CD4-positive, alpha-beta T cell treated with Interleukin-10 for 1 hour (primary cell): ENCODE results near the gene PRMT2.
"Not testable (repeated sequence)": the region's sequence is repeated elsewhere in the genome, so short reads cannot be mapped to it uniquely, and the experiment has no call there.

Experiments used
- DNase-seq: peaks from one replicate; pipeline ENCODE4 v3.0.0-alpha.2; 2020

PRMT2 gene

DNA sequence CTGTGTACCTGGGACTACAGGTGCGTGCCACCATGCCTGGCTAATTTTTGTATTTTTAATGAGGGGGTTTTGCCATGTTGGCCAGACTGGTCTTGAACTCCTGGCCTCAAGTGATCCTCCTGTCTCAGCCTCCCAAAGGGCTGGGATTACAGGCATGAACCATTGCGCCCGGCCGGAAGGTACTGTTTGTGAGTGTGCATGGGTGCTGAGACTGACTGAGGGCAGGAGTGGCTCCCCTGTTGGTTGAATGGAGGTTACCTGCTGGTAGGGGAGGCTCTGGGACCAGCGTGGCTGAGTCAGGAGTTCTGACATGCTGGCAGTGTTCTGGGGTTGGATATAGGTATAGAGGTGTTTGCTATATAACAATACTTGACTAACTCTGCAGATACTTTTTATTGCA lies 10.4 kb downstream of the PRMT2 start:
- no peak for DNase-seq

DNA sequence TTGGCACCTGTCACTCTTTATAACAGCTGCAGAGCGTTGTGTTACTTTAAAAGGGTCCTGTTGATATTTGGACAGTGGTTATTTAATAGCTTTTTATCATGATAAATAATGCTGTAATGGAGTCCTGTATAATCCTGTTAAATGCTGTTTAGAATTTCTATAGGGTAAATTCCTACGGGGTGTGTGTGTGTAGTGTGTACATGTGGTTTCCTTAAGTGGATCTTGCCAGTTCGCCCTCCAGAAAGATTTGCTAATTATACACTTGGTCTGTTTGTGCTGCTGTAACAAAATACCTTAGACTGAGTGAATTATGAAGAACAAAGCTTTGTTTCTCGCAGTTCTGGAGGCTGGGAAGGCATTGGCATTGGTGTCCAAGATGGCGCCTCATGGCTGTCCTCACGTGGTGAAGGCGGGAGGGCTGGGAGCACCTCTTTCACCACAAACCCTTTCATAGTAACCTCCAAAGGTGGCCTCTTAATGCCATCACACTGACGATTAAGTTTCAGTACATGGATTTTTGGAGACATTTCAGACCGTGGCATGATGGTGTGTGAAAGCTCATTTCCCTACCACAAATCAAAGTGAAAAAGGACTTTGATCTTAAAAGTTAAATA lies 11.2 kb downstream of the PRMT2 start:
- DNase-seq = no peak

DNA sequence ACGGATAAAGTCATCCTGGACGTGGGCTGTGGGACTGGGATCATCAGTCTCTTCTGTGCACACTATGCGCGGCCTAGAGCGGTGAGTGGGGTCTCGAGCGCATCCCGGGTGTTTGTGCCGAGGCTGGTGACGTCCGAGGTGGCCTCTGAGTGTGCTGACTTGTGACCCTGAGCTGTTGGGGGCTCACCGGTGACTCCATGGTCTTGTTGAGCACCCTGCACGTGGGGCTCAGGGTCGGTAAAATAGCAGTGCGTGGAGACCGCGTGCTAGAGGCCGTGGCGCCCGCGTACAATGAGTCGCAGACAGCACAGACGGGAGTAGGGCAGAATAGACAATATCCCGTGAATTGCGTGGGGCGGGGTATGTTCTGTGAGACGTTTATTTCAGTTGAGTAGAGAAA lies 13.1 kb downstream of the PRMT2 start:
- no peak for DNase-seq

DNA sequence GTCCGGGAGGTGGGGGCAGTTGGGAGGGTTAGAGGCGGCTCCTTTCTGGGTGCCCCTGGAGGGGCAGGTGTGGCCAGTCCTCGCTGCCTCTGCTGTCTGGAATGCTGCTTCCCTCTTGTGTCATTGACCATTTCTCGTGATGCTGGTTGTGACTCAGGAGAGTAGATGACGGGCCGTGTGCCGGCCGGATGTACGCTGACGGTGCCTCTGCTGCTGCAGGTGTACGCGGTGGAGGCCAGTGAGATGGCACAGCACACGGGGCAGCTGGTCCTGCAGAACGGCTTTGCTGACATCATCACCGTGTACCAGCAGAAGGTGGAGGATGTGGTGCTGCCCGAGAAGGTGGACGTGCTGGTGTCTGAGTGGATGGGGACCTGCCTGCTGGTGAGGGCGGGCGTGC lies 13.9 kb downstream of the PRMT2 start:
- no peak for DNase-seq

DNA sequence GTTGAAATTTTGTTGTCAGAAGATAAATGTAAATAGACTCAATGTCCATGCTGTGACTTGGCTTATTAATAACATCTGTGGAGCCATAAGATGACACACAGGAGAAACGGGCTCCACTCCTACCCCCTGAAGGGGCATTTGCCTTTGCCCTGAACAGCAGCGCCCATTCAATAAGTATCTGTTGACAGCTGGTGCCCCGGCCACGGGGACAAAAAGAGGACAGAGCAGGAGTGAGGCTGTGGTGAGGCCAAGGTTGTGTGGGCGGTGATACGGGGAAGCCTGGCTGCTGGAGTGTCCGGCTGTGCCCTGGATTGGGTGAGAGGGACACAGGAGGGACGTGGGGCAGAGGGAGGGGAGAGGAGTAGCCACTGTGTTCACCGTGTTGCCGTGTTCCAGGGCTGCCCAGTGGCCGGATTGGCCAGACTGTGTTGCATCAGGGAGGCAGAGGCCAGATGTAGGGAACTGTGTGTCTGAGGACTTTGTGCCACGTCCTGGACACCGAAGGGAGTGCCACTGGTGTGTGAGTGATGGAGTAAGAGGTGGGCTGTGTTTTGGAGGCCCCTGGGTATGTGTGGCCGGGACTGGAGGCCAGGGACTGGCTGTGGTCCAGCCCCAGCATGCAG lies 15.1 kb downstream of the PRMT2 start:
- DNase-seq = no peak

DNA sequence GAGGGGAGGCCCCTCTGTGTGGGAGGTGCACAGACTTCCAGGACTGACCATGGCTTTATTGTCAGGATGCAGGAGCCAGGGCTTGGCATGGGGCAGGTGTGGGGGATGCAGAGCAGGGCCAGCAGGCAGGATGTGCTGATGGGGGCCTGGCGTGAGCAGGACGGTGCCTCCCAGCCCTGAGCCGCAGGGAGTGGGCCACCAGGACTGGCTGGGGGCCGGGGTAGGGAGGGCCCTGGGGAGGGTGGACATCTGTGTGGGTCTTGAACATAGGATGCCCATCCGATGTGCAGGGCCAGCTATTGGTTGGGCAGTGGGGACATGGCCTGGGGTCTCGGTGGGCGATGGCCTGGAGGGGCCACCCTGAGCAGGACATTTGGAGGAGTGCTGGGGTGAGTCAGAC lies 15.6 kb downstream of the PRMT2 start:
- no peak for DNase-seq

DNA sequence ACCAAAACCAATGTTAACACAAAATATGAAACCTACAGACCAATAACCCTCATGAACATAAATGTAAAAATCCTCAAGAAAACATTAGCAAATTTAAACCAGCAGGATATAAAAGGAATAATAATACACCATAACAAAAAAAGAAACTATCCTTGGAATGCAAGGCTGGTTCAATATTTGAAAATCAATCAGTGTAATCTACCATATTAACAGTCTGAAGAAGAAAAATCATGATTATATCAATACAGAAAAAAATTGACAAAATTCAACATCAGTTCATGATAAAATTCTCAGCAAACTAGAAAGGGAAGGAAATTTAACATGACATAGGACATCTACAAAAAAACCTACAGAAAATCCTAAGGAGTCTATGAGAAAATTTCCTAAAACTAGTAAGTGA lies 19.8 kb downstream of the PRMT2 start:
- no peak for DNase-seq

DNA sequence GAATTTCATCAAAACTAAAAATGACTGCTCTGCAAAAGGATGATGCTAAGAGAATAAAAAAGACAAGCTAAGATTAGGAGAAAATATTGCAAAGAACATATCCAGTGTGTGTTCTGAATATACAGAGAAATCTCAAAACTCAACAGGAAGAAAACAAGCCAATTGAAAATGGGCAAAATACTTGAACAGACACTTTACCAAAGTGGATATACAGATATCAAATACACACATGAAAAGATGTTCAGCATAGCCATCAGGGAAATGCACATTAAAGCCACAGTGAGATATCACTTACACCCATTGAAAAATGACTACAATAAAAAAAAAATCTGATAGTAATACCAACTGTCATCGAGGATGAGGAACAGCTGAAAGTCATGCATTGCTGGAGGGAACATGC lies 21.3 kb downstream of the PRMT2 start:
- DNase-seq = no peak

DNA sequence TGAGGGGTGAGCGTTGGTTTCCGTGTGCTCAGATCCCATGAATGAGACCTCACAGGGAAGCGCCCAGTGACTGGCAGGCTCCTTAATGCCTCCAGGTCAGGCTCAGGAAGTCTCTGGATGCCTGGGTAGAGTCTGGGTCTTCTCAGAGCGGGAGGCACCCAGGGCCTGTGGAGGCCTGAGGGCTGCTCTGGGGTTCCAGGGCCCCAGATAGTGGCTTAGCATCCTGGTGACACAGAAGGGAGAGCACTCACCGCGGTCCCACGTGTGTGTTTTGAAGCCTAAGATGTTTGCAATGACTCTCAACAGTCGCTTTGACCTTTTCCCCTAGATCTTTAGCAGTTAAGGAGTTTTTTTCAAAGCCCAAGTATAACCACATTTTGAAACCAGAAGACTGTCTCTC lies 25.0 kb downstream of the PRMT2 start:
- no peak for DNase-seq

DNA sequence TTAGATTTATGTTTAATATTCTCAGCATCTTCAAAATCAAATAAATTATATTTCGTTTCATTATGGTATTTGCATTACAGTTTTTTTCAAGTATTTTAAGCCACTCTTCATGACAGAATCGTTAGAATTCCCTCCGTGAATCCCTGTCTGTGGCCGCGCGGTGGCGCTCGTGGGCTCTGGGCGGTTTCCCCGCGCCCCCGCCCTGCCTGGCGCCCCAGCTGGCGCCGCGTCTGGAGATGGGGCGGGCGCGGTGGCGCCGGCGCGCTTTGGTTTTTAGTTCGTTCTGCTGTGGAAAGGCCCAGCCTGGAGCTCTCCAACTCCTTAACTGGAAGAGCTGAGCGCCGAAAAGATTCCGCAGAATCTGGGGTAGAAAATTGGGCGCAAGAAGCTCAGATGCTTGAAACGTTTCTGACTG lies 25.7 kb downstream of the PRMT2 start:
- DNase-seq = peak; percentile 54

DNA sequence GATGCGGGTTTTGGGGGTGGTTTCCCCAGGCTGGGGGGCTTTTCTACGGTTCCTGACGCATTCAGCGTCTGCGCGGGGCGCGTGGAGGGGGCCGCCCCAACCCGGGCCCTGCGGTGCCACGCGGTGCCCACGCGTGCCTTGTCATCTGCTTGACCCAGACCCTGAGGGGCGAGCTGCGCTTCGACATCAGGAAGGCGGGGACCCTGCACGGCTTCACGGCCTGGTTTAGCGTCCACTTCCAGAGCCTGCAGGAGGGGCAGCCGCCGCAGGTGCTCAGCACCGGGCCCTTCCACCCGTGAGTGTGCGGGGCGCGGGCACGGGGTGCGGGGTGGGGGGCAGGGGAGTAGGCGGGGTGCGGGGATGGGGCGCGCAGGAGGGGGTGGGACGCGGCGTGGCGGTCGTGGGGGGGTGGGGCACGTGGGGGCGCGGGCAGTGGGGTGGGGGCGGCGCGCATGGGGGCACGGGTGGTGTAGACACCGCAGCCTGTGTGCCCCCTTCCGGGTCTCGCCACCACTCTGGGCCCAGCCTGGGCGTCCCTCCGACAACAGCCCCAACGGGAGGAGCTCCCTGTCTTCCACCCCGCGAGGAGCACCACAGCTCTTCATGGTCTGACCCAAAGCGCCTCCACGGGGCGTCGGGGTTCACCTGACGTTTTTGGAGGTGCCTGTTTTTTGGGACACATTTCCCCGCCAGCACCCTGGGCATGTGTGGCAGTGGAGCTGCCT lies 26.3 kb downstream of the PRMT2 start:
- DNase-seq = no peak

DNA sequence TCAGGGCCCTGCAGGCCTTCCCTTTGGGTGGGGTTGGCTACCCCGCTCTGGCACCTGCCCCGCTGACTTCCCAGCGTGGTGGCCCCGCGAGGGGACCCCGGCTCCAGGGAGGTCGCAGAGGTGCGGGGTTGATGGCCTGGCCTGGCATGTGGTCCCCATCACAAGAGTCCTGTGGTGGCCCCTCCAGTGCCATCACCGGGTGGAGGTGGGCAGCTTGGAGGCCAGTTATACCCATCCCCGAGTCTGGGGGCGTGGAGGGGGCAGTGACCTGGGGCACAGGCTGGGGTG lies 26.8 kb downstream of the PRMT2 start:
- DNase-seq = no peak

DNA sequence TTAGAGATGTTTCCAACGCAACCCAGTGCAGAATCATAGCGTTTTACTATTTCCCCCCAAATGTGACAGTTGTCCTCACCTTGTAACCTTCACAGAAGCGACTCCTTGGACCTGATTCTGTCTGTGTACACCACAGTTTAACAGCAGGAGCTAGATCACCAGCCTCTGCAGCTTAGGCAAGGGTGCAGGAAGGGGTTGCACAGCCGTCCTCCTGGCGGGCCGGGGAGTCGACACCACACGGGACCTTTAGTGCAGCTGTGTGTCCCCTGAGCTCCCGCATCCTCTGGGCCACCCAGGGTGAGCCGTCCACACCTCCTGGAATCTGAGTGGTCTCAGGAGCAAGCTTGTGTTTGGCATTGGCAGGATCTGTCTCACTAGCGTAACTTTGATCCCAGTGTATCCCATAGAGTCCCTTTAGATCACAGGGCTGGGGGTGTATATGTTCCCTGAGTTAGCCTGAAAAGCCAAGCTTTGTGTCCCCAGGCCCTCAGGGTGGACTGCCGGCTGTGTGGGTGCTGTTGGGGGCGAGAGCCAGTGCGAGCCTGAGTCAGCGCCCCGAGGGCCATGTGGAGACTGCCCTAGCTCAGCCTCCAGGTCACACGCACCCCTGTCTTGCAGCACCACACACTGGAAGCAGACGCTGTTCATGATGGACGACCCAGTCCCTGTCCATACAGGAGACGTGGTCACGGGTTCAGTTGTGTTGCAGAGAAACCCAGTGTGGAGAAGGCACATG lies 27.5 kb downstream of the PRMT2 start:
- DNase-seq = no peak

DNA sequence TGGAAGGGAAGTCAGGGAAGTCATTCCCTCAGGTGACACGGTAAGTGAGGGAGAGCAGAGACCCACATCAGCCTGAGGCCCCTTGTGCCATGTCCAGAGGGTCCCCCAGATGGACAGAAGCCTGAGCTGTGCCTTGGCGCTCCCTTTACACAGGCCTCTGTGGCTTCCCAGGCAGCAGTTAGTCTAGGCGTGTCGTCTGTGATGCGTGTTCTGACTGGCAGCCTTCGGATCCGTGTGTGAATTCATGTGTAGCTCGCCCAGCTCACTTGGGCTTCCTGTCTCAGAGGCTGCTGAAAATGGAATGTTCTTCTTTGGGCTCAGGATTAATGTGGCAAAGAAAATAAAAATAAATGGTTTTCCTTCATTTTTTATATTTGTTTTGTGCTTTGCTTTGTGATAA lies 28.3 kb downstream of the PRMT2 start:
- no peak for DNase-seq

DNA sequence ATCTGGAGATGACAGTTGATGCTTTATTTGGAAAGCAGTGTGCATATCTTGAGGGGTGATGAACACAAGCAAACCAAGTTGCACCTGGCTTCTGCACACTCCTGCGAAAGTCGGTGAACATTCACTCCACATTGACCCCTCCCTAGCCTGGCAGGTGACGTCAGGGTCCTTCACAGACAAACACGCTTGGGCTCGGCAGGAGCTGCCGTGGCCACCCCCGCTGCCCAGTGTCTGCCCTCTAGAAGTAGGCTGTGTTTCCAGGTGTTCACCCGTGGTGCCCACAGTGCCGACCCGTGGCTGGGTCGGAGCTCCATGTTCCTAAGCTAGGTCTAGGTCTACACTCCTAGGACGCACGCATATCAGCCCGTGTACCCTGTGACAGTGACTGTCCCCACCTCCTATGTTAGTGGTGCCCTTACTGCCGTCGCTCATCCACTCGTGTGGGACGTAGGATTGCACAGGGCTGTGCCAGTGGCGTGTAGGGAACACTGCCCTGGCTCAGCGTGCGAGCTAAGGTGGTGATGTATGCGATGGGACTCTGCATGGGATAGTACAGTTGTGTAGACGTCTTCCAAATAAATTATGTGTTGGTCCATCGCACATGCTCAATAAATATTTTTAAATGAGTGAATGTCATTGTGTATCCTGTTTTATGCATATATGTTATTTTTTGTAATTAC lies 29.0 kb downstream of the PRMT2 start:
- DNase-seq = no peak

DNA sequence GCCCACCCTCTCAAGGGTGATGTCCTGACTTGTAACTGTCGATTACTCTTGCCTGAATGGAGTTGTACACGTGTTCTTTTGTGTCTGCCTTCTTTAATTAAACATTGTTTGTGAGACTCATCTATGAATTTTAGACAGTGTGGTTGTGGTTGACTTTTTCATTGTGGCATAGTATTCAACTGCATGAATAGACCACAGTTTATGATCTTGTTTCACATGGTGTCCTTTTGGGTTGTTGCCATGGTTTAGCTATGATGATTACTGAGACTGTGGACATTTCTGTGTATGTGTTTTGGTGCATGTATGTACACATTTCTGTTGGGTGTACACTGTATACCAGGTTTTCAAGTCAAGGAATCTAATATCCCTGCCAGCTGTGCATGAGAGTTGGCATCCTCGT lies 30.1 kb downstream of the PRMT2 start:
- DNase-seq = no peak

DNA sequence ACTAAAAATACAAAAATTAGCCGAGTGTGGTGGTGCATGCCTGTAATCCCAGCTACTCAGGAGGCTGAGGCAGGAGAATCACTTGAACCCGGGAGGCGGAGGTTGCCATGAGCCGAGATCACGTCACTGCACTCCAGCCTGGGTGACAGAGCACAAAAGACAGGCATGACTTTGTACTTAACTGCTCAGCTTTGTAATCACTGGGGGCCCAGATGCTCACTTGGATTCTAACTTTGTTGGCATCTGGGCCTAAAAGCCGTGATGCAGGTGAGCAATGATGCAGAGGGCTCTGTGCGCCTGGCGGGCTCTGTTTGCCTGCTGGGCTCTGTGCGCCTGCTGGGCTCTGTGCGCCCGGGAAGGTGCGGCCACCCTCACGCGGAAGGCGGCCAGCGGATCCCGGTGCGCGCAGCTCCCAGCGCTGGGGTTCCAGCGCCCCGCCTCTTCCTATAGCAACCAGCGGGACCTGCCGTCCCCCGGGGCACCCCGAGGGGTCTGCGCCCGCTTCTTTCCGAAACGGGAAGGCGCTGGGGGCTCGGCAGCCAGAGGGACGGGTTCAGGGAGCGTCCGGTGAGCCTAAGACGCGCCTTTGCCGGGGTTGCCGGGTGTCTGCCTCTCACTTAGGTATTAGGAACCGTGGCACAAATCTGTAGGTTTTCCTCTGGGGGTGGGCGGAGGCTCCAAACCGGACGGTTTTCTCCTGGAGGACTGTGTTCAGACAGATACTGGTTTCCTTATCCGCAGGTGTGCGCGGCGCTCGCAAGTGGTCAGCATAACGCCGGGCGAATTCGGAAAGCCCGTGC lies 31.7 kb downstream of the PRMT2 start:
- DNase-seq = no peak

DNA sequence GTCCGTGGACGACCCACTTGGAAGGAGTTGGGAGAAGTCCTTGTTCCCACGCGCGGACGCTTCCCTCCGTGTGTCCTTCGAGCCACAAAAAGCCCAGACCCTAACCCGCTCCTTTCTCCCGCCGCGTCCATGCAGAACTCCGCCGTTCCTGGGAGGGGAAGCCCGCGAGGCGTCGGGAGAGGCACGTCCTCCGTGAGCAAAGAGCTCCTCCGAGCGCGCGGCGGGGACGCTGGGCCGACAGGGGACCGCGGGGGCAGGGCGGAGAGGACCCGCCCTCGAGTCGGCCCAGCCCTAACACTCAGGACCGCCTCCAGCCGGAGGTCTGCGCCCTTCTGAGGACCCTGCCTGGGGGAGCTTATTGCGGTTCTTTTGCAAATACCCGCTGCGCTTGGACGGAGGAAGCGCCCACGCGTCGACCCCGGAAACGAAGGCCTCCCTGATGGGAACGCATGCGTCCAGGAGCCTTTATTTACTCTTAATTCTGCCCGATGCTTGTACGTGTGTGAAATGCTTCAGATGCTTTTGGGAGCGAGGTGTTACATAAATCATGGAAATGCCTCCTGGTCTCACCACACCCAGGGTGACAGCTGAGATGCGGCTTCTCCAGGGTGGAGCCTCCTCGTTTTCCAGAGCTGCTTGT lies 32.4 kb downstream of the PRMT2 start:
- DNase-seq = no peak

DNA sequence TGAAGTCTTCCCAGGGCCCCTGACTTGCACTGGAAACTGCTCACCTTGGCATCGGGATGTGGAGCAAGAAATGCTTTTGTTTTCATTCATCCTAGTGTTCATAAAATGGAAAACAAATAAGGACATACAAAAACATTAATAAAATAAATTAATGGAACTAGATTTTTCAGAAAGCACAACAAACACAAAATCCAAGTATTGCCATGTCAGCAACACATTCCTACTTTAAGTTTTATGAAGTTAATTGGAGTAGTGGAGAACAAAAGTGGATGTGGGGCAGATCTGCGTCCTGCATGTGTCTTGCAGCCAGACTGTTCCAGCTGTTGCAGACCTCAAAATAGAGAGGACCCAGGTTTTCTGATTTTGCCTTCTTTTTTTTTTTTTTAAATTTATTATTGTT lies 32.9 kb downstream of the PRMT2 start:
- no peak for DNase-seq

DNA sequence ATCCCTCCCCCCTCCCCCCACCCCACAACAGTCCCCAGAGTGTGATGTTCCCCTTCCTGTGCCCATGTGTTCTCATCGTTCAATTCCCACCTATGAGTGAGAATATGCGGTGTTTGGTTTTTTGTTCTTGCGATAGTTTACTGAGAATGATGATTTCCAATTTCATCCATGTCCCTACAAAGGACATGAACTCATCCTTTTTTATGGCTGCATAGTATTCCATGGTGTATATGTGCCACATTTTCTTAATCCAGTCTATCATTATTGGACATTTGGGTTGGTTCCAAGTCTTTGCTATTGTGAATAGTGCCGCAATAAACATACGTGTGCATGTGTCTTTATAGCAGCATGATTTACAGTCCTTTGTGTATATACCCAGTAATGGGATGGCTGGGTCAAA lies 33.4 kb downstream of the PRMT2 start:
- DNase-seq = not testable (repeated sequence)

DNA sequence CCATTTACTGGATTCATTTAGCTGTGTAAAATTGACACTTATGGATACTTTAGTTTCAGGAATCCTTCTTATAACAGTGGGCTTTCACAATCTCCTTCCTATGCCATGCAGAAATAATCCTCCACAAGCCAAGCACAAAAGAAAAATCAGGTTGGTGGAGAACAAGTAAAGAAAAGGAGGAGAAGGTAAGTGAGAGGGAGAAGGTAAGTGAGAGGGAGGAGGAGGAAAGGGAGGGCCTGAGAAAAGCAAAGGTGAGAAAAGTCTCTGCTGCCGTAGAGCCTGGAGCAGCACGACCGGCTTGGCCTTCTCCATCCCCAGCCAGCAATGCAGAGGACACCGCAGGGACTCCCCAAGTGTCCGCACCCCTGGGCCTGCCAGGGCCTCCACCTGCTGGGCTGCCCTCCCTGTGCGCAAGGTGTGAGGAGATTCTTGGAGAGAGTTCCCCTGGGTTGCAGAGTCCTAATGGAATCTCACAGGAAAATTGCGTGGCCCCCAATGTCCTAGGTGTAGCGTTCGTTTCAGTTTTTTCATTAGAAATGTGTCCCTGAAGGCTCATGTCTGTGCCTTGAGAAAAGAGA lies 39.0 kb downstream of the PRMT2 start:
- no peak for DNase-seq
